ENCODE data around the gene RAVER2. TPM values are rescaled to one million over a fixed set of nuclear protein-coding genes. Genes with fewer than 3 reads are reported as not detected.
"Not testable (repeated sequence)": the region's sequence is repeated elsewhere in the genome, so short reads cannot be mapped to it uniquely, and the experiment has no call there.

The RAVER2 gene
- polyA plus RNA-seq, 3 donors, result 0.38 to 1.3 (median 0.69) TPM

DNA sequence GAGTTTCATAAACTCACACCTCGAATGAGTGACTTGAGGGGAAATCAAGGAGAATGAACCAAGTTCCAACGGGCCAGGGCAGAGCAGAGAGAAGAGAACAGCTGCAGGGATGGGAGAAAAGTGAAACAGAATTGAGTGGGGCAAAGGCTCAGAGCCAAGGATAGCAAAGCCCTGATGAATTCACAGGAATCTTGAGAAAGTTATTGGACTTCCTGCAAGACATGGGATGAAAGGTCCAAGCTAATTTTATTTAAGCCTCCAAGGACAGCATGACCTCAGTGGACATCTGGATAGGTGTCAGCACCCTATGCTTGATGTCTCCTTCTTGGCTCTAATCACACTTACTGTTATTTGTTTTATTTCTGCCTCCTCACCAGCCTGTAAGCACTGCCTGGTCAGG lies 43.0 kb upstream of the RAVER2 start:
- no peak overlapping the region for H3K27ac ChIP-seq (ENCODE audit: low read depth in 1 of 2, low read length in 2 of 2)
- H3K9me3 ChIP-seq (replicated peaks in 1 of 2; ENCODE audit: control insufficient read depth in 1 of 2, insufficient read depth in 1 of 2, low read length in 2 of 2), result no peaks in the 10 kb centered on the region
- DNase-seq, result no peak
- WGBS (ENCODE audit: insufficient coverage), result 85% methylated on average over 2 of the region's 2 CpGs
- H3K4me2 ChIP-seq (replicated peaks; ENCODE audit: extremely low read depth, low read length, poor library complexity, severe bottlenecking), result no peak overlapping the region
- H4K20me1 ChIP-seq (ENCODE audit: insufficient read depth, low read length), result no peaks in the 10 kb centered on the region
- intact Hi-C loops (cut with micrococcal nuclease), result no loop called here
- Mint-ChIP-seq H3K27me3 (ENCODE audit: low read depth in 3 of 3) (peaks cover 0 to 1% (median 0%) of the 10 kb centered on the region in 3 donors), H3K9me3 (peaks cover 0 to 1% (median 0%) of the 10 kb centered on the region in 7 donors), H3K4me1 (no peaks in the 10 kb centered on the region), H3K27ac (no peak overlapping the region), H3K4me3 (no peak overlapping the region), H3K36me3 (no peaks in the 10 kb centered on the region)
- H3K79me2 ChIP-seq (ENCODE audit: insufficient read depth, low read length), result no peaks in the 10 kb centered on the region
- no peak overlapping the region for H2AFZ ChIP-seq (ENCODE audit: insufficient read depth, low read depth, low read length, poor library complexity, severe bottlenecking)
- H3K36me3 ChIP-seq (replicated peaks in 1 of 2; ENCODE audit: control insufficient read depth in 1 of 2, insufficient read depth in 2 of 2, low read length in 2 of 2), result no peaks in the 10 kb centered on the region
- no peaks in the 10 kb centered on the region for H3K27me3 ChIP-seq (ENCODE audit: control insufficient read depth in 2 of 2, insufficient read depth in 2 of 2, low read length in 2 of 2)
- H3K4me3 ChIP-seq (replicated peaks in 1 of 3; ENCODE audit: low read depth in 2 of 3, low read length in 3 of 3), result no peak overlapping the region
- TF ChIP-seq, protein P1, sequence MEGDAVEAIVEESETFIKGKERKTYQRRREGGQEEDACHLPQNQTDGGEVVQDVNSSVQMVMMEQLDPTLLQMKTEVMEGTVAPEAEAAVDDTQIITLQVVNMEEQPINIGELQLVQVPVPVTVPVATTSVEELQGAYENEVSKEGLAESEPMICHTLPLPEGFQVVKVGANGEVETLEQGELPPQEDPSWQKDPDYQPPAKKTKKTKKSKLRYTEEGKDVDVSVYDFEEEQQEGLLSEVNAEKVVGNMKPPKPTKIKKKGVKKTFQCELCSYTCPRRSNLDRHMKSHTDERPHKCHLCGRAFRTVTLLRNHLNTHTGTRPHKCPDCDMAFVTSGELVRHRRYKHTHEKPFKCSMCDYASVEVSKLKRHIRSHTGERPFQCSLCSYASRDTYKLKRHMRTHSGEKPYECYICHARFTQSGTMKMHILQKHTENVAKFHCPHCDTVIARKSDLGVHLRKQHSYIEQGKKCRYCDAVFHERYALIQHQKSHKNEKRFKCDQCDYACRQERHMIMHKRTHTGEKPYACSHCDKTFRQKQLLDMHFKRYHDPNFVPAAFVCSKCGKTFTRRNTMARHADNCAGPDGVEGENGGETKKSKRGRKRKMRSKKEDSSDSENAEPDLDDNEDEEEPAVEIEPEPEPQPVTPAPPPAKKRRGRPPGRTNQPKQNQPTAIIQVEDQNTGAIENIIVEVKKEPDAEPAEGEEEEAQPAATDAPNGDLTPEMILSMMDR (IDR thresholded peaks at IDR 0.05), result no peak
- H3K9ac ChIP-seq (ENCODE audit: insufficient read depth, low read length, poor library complexity, severe bottlenecking), result no peak overlapping the region
- H3K4me1 ChIP-seq (ENCODE audit: control insufficient read depth in 1 of 2, insufficient read depth in 2 of 2, low read length in 2 of 2), result no peaks in the 10 kb centered on the region

GRCh38 chr1:64702670-64703069 lies 42.2 kb upstream of the RAVER2 start:
- H3K9ac ChIP-seq (ENCODE audit: insufficient read depth, low read length, poor library complexity, severe bottlenecking); H3K4me3 Mint-ChIP-seq; H3K9me3 ChIP-seq (replicated peaks in 1 of 2; ENCODE audit: control insufficient read depth in 1 of 2, insufficient read depth in 1 of 2, low read length in 2 of 2); intact Hi-C loops (cut with micrococcal nuclease); H3K4me3 ChIP-seq (replicated peaks in 1 of 3; ENCODE audit: low read depth in 2 of 3, low read length in 3 of 3); H3K27ac ChIP-seq (ENCODE audit: low read depth in 1 of 2, low read length in 2 of 2); H2AFZ ChIP-seq (ENCODE audit: insufficient read depth, low read depth, low read length, poor library complexity, severe bottlenecking); H3K27me3 Mint-ChIP-seq (ENCODE audit: low read depth in 3 of 3); DNase-seq; H3K4me2 ChIP-seq (replicated peaks; ENCODE audit: extremely low read depth, low read length, poor library complexity, severe bottlenecking); H3K9me3 Mint-ChIP-seq; H3K4me1 ChIP-seq (ENCODE audit: control insufficient read depth in 1 of 2, insufficient read depth in 2 of 2, low read length in 2 of 2); H3K36me3 ChIP-seq (replicated peaks in 1 of 2; ENCODE audit: control insufficient read depth in 1 of 2, insufficient read depth in 2 of 2, low read length in 2 of 2); H3K4me1 Mint-ChIP-seq; H3K27me3 ChIP-seq (ENCODE audit: control insufficient read depth in 2 of 2, insufficient read depth in 2 of 2, low read length in 2 of 2); H3K27ac Mint-ChIP-seq; H3K79me2 ChIP-seq (ENCODE audit: insufficient read depth, low read length); H4K20me1 ChIP-seq (ENCODE audit: insufficient read depth, low read length); H3K36me3 Mint-ChIP-seq: not testable (repeated sequence)
- no CpG with 5 or more reads among the region's 3 CpGs for WGBS (ENCODE audit: insufficient coverage)

Data from CD14-positive monocyte (primary cell).